ENCODE results near the gene SOCS1. TPM values are rescaled to one million over a fixed set of nuclear protein-coding genes. Genes with fewer than 3 reads are reported as not detected.

The SOCS1 gene
- total RNA-seq, 1 donor from 2014 or later: 1.5 TPM

- TF ChIP-seq CTCF (conservative IDR thresholded peaks at IDR 0.05; ENCODE audit: low read depth, low read length): no peak
- H3K4me3 ChIP-seq (ENCODE audit: low read depth, low read length): no peak overlapping the region
- DNase-seq (ENCODE audit: low read depth): no peak
Observed at GRCh38 chr16:11204513-11205047, 51.4 kb downstream of the SOCS1 start.

Other genes starting within 250 kb of the SOCS1 start
- gene TNP2, start 13.1 kb upstream of the SOCS1 start, total RNA-seq: not detected in 2 replicates
- gene PRM3, start 17.4 kb upstream of the SOCS1 start, total RNA-seq: not detected in 2 replicates
- gene PRM2, start 20.3 kb upstream of the SOCS1 start, total RNA-seq: not detected in 2 replicates
- gene PRM1, start 25.1 kb upstream of the SOCS1 start, total RNA-seq: not detected in 2 replicates
- gene RMI2, start 89.3 kb upstream of the SOCS1 start, total RNA-seq: 13.7 and 26.2 TPM in 2 replicates

Data from epithelial cell of proximal tubule (primary cell).